MCF 10A (cell line): ENCODE results near the gene ULK2. TPM values are rescaled to one million over a fixed set of nuclear protein-coding genes. Genes with fewer than 3 reads are reported as not detected.

Experiments used
- BruUV-seq: library from RNA; stranded (reverse); fragments of 400-500 nt; replicated peaks from 2 replicates; lab custom pipeline; 2021; lab: Mats Ljungman, UMichigan
- CTCF ChIA-PET: fragments of 300-600 bp; sonication (Branson Sonifier 250); formaldehyde crosslinking; extraction: SDS; loops from one replicate; lab custom pipeline; 2021; ENCODE audit warnings: antibody characterized with exemption, inconsistent platforms; lab: Yijun Ruan, JAX
- POLR2A ChIA-PET: fragments of 300-600, 350-650 bp; sonication (Branson Sonifier 250); formaldehyde crosslinking; extraction: SDS; loops from one replicate; lab custom pipeline; 2020; ENCODE audit warnings: antibody characterized with exemption, inconsistent platforms; lab: Yijun Ruan, JAX
- DNase-seq: peaks from one replicate; pipeline ENCODE4 v3.0.0-alpha.2; 2018; ENCODE audit not compliant: unreplicated experiment
- H3K27ac Mint-ChIP-seq: one replicate; pipeline ENCODE4 v1.8.0; 2022; ENCODE audit warnings: mild to moderate bottlenecking, low read depth, mixed read lengths; ENCODE audit not compliant: unreplicated experiment
- H3K27me3 Mint-ChIP-seq: one replicate; pipeline ENCODE4 v1.8.0; 2022; ENCODE audit warnings: mixed read lengths; ENCODE audit not compliant: insufficient read depth, unreplicated experiment
- H3K36me3 Mint-ChIP-seq: one replicate; pipeline ENCODE4 v1.8.0; 2022; ENCODE audit warnings: mild to moderate bottlenecking, moderate library complexity, mixed read lengths; ENCODE audit not compliant: insufficient read depth, unreplicated experiment
- H3K4me1 Mint-ChIP-seq: one replicate; pipeline ENCODE4 v1.8.0; 2022; ENCODE audit warnings: mixed read lengths; ENCODE audit not compliant: insufficient read depth, unreplicated experiment
- H3K4me3 Mint-ChIP-seq: one replicate; pipeline ENCODE4 v1.8.0; 2022; ENCODE audit warnings: mild to moderate bottlenecking, moderate library complexity, mixed read lengths; ENCODE audit not compliant: unreplicated experiment
- H3K9me3 Mint-ChIP-seq: one replicate; pipeline ENCODE4 v1.8.0; 2022; ENCODE audit warnings: mixed read lengths; ENCODE audit not compliant: unreplicated experiment
- intact Hi-C: fragments of 100-400 bp; cut with micrococcal nuclease; formaldehyde crosslinking; loops from 2 replicates; pipeline ENCODE4 v1.14.1; 2022
- total RNA-seq: library from RNA; stranded (reverse); gene quantifications from 2 replicates; pipeline ENCODE4 v1.2.3, GENCODE V29; 2022
- TF ChIP-seq, protein P1 (sequence below): fragments of 200-600 bp; IDR thresholded peaks from one replicate; pipeline ENCODE4 v1.8.0; 2022; ENCODE audit warnings: antibody characterized with exemption, mild to moderate bottlenecking; ENCODE audit not compliant: unreplicated experiment

Gene ULK2
- total RNA-seq, 1 experiment from 2014 or later, result 7.9 TPM

DNA sequence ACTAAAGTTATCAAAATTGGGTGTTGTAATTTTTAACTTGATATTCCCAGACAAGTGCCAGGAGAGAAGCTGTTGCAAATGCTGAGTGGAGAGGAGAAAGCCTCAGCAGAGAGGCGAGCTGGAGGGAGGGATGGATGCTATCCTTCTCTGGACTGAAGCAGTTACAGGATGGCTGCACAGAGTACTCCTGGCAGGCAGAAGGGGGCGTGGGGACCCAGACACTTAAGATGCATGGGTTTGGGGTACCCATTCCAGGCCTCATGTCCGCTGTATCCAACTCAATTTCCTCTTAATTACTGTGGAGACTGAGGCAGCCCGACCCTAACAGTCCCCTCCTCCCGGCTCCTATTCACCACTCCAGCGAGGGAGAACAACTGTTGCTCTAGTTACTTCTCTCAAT, 94.2 kb downstream of the ULK2 start:
- intact Hi-C loops, result no loop called here
- ChIA-PET CTCF (interaction anchor here (0.6 to 0.7 kb wide), 2 partner anchors 11 to 219 kb away, joined by 3 read pairs; no protein-coding TSS in a partner anchor), POLR2A (interaction anchor here (0.6 to 1.8 kb wide), 2 partner anchors 8 to 211 kb away, joined by 3 to 5 read pairs; no protein-coding TSS in a partner anchor)
- Mint-ChIP-seq H3K27me3 (no peaks in the 10 kb centered on the region), H3K36me3 (peaks cover 26% of the 10 kb centered on the region), H3K9me3 (no peaks in the 10 kb centered on the region), H3K27ac (no peak overlapping the region), H3K4me3 (no peak overlapping the region), H3K4me1 (no peaks in the 10 kb centered on the region)
- no peak for DNase-seq
- BruUV-seq, result no TSS peak
- TF ChIP-seq, protein P1, sequence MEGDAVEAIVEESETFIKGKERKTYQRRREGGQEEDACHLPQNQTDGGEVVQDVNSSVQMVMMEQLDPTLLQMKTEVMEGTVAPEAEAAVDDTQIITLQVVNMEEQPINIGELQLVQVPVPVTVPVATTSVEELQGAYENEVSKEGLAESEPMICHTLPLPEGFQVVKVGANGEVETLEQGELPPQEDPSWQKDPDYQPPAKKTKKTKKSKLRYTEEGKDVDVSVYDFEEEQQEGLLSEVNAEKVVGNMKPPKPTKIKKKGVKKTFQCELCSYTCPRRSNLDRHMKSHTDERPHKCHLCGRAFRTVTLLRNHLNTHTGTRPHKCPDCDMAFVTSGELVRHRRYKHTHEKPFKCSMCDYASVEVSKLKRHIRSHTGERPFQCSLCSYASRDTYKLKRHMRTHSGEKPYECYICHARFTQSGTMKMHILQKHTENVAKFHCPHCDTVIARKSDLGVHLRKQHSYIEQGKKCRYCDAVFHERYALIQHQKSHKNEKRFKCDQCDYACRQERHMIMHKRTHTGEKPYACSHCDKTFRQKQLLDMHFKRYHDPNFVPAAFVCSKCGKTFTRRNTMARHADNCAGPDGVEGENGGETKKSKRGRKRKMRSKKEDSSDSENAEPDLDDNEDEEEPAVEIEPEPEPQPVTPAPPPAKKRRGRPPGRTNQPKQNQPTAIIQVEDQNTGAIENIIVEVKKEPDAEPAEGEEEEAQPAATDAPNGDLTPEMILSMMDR, result no peak

DNA sequence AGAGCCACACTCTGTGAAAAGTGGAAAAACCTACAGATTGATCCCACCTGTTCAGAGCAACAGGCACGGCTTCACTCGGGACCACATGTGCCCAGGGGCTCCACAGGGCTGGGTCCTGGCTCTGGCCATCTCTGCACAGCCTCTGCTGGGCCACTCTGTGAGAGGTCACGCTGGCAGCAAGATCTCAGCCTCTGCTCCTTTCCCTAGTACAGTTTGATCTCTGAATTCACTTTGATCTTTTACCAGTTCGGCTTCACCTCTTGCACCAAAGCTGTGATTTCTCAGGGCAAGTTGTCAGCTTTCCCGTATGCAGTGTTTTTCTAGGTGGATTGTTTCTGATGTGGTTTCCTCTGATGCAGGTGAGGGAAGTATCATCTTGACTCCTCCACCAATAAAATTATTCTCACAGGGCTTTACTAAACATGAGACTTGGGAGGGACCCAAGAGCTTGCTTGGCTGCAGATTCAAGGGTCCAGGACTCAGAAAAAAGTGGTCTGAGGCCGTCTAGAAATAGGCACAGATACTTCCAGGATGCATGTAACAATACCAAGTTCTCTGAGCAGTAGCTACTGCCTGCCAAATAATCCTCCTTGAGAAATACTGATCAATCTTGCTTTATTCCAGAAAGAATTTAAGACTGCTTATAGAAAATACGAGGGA, 95.6 kb downstream of the ULK2 start:
- POLR2A ChIA-PET, result interaction anchor here (1.8 kb wide), 1 partner anchor 10 kb away, joined by 5 read pairs; no protein-coding TSS in a partner anchor
- CTCF ChIA-PET, result interaction anchor here (0.6 to 1.9 kb wide), 3 partner anchors 10 to 256 kb away, joined by 3 to 11 read pairs (median 3); no protein-coding TSS in a partner anchor

DNA sequence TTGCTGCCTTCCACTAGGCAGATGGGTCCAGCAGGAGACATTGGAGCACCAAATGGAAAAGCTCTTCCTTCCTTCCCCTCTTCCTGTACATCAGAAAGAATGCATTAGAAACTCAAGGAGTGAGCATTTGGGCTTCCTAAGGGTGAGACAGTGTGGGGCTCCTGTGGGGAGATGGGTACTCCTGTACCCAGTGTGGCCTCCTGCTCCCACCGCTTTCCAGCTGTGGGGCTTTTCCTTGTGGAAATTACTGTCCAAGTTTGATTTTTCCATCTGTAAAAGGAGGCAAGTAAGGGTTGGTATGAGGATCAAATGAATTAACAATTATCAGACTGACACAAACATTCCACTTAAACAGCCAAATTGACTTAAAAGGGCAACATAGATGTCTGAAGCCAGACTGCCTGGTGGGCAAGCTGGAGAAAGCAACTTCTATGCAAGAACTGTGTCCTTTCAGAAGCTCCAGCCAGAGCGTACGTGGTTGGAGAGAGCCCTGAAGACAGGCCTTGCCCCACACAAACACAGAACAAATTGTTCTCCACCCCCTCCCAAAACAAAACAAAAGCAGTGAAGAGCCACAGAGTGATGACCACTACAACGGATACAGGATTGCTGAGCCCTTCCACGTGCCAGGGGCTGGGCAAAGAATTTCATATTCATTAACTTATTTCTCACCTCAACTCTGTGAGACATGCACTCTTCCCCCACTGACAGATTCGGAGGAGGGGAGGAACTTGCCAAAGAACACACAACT, 96.6 kb downstream of the ULK2 start:
- intact Hi-C loops, result no loop called here
- ChIA-PET CTCF (interaction anchor here (0.6 to 1.9 kb wide), 3 partner anchors 9 to 258 kb away, joined by 3 to 11 read pairs (median 3); no protein-coding TSS in a partner anchor), POLR2A (no interaction called here)
- H3K27ac Mint-ChIP-seq, result no peak overlapping the region
- H3K36me3 Mint-ChIP-seq, result peaks cover 13% of the 10 kb centered on the region
- BruUV-seq, result no TSS peak
- H3K9me3 Mint-ChIP-seq, result no peaks in the 10 kb centered on the region
- no peaks in the 10 kb centered on the region for H3K27me3 Mint-ChIP-seq
- no peak for DNase-seq
- peaks cover 5% of the 10 kb centered on the region for H3K4me1 Mint-ChIP-seq
- TF ChIP-seq, protein P1, result no peak
- no peak overlapping the region for H3K4me3 Mint-ChIP-seq

More for the DNA sequence above, 95.6 kb downstream of the ULK2 start:
- H3K4me3 Mint-ChIP-seq, result no peak overlapping the region
- DNase-seq, result no peak
- intact Hi-C loops, result no loop called here
- no peak overlapping the region for H3K27ac Mint-ChIP-seq
- no TSS peak for BruUV-seq
- peaks cover 17% of the 10 kb centered on the region for H3K36me3 Mint-ChIP-seq
- TF ChIP-seq, protein P1, result no peak
- no peaks in the 10 kb centered on the region for H3K9me3 Mint-ChIP-seq
- H3K27me3 Mint-ChIP-seq, result no peaks in the 10 kb centered on the region
- H3K4me1 Mint-ChIP-seq, result no peaks in the 10 kb centered on the region
